Germinal center (tissue), 1 donor: Measurements from ENCODE around the gene BARHL1.

Source experiments
- DNase-seq: peaks from one replicate; pipeline ENCODE4 v3.0.0; 2012; ENCODE audit warnings: mixed read lengths, low spot score

Gene BARHL1

DNA sequence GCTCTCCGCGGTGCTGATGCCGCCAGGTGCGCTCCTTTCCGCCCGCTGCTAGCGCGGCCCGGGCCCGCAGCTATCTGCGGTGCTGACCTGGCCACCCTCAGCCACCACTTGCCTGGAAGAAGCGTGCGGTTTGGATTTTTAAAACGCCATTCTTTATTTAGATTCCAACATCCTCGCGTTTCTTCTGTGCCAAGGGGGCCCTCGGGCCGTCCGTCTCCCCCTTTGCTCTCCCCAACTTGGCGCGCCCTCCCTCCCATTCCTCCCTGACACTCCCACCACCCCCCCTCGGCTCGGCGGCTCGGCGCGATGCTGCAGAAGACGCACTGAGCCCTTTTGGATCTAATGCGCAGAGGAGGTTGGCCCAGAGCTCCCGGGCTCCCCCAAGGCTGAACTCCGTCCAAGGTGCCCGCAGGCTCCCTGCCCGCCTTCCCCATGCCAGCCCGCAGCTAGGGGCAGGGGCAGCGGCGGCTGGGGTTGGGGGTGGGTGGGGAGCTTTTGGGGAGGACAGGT, at the start of gene BARHL1:
TSS of gene BARHL1 (plus strand) at position 331 of the 510 bp plus-strand sequence. CDS start 192 bp downstream, outside the sequence.
- DNase-seq: no peak

DNA sequence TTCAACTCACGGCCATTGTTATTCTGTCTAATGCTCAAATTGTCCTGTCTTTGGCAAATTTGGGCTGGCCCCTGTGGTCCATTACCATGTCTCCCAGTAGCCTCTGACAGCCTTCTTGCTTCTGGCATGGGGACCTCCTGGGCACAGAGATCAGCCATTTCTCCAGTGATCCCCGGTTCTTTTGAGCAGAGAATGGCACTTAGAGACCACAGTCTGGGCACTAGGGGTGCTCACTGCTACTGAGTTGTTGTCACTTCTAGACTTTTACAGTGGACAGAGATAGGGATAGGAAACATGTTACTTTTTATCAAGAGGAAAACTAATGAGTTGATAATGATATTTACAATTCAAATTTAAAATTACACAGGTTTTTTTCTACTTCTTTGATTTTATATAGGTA, 47.6 kb upstream of the BARHL1 start:
- no peak for DNase-seq

DNA sequence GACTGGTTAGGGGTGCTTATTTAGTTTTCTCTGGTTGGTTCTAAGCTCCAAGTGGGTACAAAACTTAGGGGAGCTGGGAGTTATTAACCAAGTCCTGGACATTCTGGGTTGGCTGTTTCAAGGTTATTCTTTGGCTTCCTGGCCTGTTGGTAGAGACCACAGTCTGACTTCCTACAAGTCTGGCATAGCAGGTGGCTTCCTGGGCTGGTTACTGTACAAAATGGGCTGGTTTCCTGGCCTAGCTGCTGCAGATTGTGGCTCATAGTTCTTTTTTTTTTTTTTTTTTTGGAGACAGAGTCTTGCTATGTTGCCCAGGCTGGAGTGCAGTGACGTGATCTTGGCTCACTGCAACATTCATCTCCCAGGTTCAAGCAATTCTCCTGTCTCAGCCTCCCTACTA, 46.3 kb upstream of the BARHL1 start:
- DNase-seq: no peak

DNA sequence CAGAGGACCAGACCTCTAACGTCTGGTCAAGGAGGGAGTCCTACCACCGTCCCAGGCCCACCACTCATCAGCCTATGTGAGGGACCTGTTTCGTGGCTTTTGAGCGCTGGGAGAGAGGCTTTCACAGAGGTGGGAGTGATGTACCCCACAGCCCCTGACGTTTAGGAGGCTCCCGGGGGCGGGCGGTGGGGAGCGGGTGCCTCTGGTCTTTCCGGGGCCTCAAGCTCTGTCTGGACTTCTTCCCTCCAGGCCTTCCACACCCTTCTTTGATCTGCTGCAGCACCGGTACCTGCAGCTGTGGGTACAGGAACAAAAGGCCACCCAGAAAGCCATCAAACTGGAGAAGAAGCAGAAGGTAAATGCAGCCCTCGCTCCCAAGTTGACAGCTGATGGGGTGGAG, 45.1 kb upstream of the BARHL1 start:
- DNase-seq: no peak

DNA sequence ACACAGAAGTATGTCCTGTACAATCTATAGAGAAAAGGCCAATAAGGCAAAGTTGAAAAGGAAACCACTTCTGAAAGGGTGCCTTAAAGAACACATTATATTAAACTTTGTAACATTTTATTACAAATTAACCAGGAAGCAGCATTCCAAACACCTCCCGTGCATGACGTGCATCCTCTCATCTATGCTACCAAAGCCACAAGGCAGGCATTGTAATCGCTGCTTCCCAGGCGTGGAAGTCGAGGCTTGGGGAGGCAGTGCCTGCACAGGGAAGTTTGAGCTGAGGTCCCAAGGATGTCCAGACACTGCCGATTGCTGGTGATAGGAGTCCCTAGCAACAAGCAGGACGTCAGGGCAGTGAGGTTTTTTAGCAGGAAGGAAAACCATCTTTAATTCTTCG, 44.3 kb upstream of the BARHL1 start:
- DNase-seq: no peak

DNA sequence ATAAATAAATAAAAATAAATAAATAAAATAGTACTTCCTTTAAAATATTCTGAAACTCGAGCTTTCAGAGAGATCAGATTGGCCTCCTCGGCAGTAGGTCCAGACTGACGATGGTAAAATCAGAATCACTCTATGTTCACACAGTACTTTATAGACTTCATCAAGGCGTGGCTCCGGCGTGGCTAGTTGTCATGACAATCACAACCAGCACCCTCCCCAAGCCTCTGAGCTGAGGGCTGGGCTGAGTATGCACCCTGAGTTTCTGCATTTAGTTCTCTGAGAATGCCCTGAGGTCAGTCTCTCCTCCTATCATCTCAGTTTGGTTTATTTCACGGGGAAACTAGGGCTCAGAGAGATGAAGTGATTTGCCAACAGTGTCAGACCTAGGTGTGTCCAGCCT, 43.3 kb upstream of the BARHL1 start:
- no peak for DNase-seq

DNA sequence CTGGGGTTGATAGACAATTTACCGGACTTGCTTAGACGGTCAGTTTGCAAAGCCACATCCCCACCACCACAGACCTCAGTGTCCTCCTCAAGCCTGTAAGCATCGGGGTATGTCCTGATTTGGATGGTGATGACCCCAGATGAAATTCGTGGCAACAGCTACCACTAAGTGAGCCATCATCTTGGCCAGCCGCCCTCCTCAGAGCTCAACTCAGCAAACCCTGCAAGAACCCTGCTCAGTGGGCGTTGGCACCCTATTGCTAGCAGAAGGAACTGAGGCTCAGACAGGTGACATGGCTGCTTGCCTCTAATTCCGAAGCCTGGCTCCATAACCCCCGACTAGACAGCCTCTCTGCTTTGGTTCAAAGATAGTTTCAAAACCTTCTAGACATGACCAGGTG, 41.4 kb upstream of the BARHL1 start:
- DNase-seq: no peak

DNA sequence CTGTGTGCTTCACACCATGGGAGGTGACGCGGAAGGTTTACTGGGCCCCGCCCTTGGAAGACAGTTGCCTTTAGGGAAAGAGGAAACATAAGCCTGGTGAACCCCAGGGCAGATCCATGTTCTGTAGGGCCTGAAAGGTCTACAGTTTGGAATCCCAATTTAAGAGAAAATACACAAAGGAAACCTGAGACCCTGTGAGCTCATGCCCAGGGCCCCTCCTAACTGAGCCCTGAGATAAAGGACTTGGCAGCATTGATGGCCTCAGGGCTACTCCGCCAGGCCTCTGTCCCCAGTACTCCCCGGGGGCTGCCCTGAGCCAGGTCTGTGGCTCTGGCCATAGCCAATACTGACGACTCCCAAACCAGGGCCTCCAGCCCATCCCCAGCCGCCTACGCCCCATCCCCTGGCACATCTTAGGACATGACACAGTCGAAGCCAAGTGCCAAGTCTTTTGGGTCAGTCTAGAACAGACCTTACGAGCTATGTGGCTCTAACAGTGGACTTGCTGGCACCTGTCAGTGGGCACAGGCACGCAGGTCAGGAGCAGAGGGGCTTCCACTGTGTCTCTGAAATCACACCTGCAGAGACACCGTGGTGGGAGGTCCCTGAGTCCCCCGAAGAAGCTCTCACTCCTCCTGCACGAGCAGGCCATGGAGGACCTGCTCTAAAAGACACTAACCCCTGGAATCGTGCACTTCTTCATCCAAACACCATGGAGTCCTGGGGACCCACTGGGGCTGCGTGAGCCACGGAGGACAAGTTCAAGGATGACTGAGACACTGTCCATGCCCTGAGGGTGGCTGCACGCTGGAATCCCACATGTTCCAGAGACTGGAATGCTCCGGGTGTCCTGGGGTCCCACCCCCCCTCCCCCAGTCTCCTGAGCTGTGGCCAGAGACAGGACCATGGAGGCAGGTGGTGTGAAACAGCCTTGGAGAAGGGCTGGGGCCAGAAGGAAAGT, 40.3 kb upstream of the BARHL1 start:
- DNase-seq: no peak

DNA sequence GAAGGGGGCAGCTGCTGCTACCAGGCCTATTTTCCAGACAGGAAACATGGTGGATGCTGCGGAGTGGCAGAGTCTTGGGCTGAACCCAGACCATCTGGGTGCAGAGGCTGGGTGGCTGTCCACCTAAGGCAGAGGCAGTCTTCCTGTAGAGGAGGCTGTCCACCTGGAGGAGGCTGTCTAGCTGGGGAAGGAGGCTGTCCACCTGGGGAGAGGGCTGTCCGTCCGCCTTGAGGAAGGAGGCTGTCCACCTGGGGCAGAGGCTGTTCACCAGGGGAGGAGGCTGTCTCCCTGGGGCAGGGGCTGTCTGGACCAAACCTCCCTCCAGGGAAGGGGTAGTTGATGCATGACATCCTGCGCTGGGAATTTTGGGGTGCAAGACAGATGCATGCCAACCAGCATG, 39.2 kb upstream of the BARHL1 start:
- no peak for DNase-seq

DNA sequence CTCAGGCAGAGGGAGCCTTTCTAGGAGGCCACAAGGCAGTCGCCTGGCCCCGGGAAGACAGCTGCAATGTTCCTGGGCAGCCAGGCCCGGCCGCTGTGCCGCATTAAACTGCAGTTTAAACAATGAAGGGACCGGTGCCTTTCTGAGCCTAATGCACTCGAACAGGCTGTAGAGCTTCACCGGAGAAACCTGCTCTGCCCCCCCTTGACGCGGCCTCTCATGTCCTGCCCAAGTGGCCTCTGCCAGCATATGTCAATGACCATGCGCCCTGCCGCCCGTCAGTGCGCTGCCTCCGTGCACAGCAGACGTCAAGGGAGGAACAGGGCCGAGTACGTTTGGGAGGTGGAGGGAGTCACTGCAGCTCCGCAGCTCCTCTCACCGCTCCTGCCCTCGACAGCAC, 38.4 kb upstream of the BARHL1 start:
- DNase-seq: no peak

DNA sequence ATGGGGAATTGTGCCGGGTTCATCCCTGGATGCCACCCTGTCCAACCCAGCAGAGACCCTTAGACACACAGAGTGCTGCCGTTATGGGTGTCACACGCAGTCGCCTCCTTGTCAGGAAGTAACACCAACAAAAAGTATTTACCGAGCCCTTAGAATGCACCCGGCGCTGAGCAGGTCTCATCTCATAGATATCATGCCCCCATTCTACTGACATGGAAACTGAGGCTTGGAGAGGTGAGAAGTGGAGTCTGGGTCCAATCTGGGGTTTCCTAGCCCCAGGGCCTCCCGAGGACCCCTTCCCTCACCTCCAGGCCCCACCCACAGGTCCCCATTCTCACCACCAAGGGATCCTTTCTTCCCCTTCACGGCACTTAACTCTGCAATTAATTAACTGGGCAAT, 36.8 kb upstream of the BARHL1 start:
- DNase-seq: no peak

DNA sequence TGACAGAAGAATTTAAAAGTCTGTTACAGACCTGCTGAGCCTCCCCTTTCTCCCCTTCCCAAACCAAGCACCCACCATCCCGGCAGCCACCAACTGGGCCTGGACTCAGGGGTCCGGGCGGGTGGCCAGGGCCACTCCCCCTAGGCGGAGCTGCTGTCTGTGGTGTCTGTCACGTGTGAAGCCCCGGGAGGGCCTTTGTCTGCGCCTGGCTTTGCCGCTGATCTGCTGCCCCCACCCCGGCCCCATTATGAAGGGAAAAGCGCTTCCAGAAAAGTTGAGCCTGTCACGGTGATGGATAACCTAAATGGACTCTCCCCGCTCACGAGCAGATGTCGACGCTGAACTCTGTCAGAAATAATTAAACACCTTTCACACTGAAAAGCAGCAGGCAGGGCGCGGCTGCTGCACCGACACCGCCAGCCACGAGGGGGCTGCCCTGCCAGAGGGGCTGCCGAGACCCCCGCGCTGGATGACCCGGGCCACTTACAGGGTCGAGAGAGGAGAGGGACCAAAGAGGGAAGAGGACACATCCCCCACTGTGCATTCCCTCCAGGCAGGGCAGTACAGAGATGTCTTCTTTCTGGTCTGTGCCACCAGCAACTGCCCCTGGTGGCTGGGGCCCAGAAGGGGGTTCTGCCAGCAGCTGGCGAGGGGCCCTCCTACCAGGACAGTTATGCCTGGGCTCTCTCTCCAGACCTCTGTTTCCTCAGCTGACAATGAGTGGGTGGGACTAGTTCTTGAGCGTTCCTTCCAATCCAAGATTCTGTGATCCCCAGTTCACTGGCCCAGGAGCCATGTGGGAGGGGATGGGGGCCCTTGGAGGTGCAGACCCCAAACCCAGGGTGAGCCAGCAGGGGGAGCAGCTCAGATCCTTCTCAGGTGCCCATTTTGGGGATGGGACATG, 36.0 kb upstream of the BARHL1 start:
- peak; percentile 31 for DNase-seq

DNA sequence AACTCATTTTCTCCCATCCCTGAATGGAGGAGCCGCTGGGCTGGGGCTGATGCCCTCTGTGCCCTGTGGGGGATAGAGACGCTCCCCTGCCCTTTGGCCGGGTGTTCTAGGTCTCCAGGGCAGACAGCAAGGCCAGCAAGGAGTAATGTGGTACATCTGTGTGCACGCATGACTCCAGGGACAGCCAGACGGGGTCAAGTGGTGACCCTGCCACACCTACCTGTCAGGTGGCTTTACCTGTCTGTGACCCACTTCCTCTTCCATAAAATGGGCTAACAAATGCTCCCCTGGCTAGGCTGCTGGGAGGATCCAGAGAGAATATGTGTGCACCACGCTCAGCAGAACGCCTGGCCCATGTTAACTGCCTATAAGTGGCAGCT, 35.4 kb upstream of the BARHL1 start:
- no peak for DNase-seq

DNA sequence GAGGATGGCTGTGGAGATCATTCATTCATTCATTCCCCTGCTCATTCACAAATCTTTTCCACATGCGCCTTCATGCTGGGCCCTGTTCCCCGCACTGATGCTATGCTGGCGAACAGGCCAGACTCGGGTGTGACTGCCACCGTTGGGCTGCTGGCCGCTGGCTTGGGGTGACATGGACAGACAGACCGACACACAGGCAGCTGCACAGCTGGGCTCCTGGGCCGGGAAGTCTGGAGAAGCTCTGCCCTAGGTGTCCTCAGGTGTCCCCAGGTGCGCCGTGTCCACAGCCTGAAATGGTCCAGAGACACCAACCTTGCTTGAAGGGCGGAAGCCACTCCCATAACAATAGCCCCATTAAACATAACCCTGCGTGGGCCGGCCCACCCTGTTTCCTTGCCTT, 35.0 kb upstream of the BARHL1 start:
- no peak for DNase-seq

DNA sequence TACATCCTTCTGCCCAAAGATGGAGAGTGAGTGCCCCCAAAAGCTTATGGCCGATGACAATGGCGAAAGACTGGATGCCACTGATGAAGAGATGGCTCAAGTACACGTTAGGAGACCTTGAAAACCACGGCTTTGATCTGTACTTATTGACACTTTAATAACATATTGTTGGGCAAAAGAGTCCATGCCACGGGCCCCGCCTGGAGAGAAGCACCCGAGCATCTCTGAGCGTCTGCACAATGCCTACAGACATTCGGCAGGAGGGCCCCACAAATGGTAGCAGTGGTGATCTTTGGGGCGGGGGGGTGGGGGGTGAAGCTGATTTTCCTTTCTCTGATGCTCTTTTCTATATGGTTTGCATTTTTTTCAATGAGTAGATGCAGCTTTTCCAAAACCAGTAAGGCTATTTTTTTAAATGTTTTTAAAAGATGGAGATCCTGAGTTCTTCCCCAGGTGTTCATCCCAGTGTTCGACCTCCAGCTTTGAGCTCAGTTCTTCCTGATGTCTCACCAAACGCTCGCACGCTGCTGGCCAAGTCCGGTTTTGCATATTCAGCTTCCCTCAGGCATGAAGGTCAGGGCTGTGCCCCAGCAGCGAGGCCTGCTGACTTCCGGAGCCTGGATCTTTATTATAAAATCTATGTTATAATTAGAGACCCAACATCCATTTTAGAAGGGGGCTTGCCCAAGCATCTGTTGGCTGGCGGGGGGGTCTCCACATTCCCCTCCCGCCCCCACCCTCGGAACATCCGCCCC, 34.3 kb upstream of the BARHL1 start:
- DNase-seq: no peak

DNA sequence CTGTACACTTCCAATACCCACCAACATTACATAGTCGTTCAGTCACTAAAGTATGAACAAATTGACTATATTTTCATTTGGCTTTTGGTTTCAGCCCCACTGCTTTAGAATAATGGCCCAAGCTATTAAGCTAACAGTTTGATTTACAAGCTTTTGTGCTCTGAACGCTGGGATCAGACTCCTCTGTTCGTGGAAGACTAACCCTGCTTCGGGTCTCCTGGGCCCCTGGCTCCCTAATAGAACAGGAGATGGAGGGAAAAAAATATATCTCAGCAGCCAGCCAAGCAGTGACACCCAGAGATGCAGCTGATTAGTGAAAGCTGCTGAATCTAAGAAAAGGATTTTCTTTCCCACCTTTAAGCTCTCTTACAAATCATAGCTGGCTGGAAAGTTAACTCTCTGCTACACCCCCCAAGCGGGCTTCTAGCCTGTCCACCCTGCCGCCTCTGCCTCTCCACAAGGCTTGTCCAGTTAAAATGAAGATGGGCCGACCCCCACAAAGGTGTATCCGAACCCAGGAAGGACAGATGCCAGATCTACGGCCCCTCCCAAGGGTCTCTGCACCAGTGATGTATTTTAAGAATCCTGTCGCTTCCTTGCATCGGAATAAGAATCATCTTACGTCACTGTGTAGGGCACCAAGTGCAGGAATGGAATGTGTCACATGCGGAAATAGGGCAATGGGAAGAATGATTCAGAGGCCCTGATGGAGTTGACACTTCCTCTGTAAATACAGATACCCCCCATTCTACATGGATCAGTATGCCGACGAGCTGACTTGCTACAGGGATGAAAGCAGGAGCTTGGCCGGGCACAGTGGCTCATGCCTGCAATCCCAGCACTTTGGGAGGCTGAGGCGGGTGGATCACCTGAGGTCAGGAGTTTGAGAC, 33.4 kb upstream of the BARHL1 start:
- DNase-seq: no peak

DNA sequence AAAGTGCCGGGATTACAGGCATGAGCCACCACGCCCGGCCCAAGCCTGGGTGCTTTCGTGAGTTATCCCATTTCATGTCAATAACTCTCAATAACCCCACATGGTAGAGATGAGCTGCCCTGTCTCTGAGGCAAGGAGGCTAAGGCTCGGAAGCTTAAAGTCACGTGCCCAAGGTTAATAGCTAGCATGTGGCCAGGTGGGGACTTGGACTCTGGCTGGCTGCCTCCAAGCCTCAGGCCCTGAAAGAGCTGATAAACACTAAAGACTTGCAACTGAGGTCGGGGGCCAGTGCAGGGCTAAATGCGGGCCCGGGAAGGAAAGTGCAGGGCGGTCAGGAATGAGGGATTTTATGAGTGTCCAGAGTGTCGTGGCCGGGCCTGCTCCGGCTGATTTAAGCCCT, 30.9 kb upstream of the BARHL1 start:
- no peak for DNase-seq

DNA sequence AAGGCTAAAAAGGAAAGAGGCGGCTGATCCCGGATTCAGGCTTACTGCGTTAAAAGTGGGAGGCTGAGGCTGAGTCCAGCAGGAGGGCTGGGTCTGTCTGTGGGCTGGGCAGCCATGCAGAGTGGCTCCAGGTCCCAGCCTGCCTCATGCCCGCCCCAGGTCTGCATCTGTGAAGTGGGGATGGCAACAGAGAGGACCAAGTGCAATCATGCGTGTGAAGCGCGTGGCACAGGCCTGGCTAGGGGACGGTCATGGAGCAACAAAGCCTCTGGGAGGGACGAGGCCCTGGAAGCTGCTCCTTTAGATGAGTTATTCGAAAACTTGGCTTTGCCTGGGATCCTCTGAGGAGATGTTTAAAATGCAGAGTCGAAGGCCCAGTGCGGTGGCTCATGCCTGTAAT, 30.4 kb upstream of the BARHL1 start:
- DNase-seq: no peak

DNA sequence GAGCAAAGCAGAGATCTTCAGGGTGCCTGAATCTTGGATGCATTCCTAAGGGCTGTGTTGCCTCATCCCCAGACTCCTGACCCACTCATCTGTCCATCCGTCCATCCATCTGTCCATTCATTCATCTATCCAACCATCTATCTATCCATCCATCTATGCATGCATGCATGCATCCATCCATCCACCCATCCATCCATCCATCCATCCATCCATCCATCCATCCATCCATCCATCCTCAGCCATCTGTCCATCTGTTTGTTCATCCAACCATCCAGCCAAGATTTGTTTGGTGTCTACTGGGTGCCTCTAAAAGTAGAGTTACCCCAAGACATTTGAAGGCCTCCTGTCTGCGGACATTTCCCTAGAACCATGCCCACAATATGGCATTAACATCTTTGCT, 27.7 kb upstream of the BARHL1 start:
- no peak for DNase-seq

DNA sequence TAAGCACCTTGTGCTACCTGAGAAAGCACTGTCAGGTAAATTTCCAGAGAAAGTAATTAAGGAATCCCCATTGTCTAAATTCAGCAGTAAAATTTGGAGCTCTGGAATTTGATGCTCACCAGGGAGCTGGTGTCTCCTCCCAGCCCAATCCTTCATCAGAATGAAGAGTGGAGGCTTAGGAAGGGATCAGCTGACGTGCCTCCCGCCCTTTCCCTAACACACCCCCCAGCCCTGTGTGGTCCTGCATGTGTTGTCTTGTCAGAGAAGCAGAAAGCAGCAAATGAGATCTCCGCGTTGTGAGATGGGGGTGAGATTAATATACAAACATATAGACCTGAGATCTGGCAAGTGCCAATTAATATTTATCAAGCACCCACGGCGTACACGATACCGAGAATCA, 26.9 kb upstream of the BARHL1 start:
- no peak for DNase-seq

DNA sequence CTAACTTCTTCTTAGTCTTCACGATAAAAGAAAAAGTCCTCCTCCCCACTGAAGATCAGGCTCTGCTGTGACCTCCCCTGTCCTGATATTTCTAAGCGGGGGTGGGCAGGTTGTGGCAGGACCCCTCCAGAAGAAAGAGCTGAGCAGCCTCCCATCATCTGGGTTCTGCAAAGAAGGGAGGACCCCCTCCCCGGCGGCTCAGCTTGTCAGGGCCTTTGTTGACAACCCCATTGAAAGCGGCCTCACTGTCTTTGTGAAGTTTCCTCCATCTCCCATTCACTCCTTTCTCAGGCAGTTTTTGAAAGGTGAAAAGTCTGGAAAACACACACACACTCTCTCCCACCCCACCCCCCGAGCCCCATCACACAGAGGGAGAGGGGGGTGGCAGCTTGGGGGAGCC, 26.2 kb upstream of the BARHL1 start:
- DNase-seq: no peak
